ENCODE measurements around the gene MARF1. TPM values are rescaled to one million over a fixed set of nuclear protein-coding genes. Genes with fewer than 3 reads are reported as not detected.
A peak's percentile ranks its signal among the peaks of the same experiment; 100 is the strongest.

MARF1 gene
- total and polyA plus RNA-seq, 9 of the 15 experiments (the other 6 are each of a cell fraction or from before 2014, with no cell fraction given): 4.7 to 33.2 (median 11.7) TPM

- peak in 1 of 2 experiments; percentile 38 for TF ChIP-seq AFF1 (IDR thresholded peaks at IDR 0.05; ENCODE audit: low read depth in 1 of 2, partially characterized antibody in 2 of 2)
- peak; percentile 61 to 87 (median 82) for TF ChIP-seq CTCF (IDR thresholded peaks at IDR 0.05 in 2 of 3, conservative IDR thresholded peaks at IDR 0.05 in 1 of 3; ENCODE audit: insufficient read depth in 2 of 3, low read depth in 1 of 3, low read length in 3 of 3)
- TF ChIP-seq ARID1B (IDR thresholded peaks at IDR 0.05): peak; percentile 26; the same call in 1 of the 2 replicates
- no peak for TF ChIP-seq SRSF1 (IDR thresholded peaks at IDR 0.05; ENCODE audit: low read depth, low read length)
- peak; percentile 46 for TF ChIP-seq C11orf30 (IDR thresholded peaks at IDR 0.05; ENCODE audit: low read depth)
- TF ChIP-seq SMARCE1 (IDR thresholded peaks at IDR 0.05): peak; percentile 61; the same call in 1 of the 2 replicates
- TF ChIP-seq RAD51 (IDR thresholded peaks at IDR 0.05; ENCODE audit: borderline replicate concordance, low read depth): peak; percentile 72
- peak; percentile 29 to 39; a peak in 1 of 4 replicates for TF ChIP-seq MNT (conservative IDR thresholded peaks at IDR 0.05)
- 0 out of 2 replicates have a peak, but pooled peaks have one; percentile 27 for TF ChIP-seq ERF (CRISPR knock-in tag; IDR thresholded peaks at IDR 0.05)
- TF ChIP-seq FOSL1 (tag; conservative IDR thresholded peaks at IDR 0.05): peak; percentile 95
- peak; percentile 48 for TF ChIP-seq TFE3 (CRISPR knock-in tag; IDR thresholded peaks at IDR 0.05)
- peak; percentile 94 for TF ChIP-seq JUND (IDR thresholded peaks at IDR 0.05; ENCODE audit: borderline replicate concordance, low read depth, low read length)
- TF ChIP-seq JUND (tag; IDR thresholded peaks at IDR 0.05; ENCODE audit: borderline replicate concordance, low read depth, low read length): peak; percentile 90
- peak; percentile 78 for TF ChIP-seq SMARCA4 (IDR thresholded peaks at IDR 0.05)
- peak; percentile 33; the same call in 1 of the 2 replicates for TF ChIP-seq SMAD3 (CRISPR knock-in tag; conservative IDR thresholded peaks at IDR 0.05)
- TF ChIP-seq NFE2 (IDR thresholded peaks at IDR 0.05; ENCODE audit: low read depth): peak; percentile 82
- TF ChIP-seq MYC (IDR thresholded peaks at IDR 0.05; ENCODE audit: low read depth, low read length): peak; percentile 57; the same call in 1 of the 2 replicates
- TF ChIP-seq MYC (CRISPR knock-in tag; IDR thresholded peaks at IDR 0.05; ENCODE audit: borderline replicate concordance, low read depth): no peak
- TF ChIP-seq EP400 (IDR thresholded peaks at IDR 0.05): peak; percentile 46; the same call in 1 of the 2 replicates
These were observed 39.2 kb upstream of the MARF1 start (continued) for GRCh38 chr16:15682105-15682570.
